ENCODE data around the gene ARMC7.
"Not testable (repeated sequence)": the region's sequence is repeated elsewhere in the genome, so short reads cannot be mapped to it uniquely, and the experiment has no call there.

Gene ARMC7

DNA sequence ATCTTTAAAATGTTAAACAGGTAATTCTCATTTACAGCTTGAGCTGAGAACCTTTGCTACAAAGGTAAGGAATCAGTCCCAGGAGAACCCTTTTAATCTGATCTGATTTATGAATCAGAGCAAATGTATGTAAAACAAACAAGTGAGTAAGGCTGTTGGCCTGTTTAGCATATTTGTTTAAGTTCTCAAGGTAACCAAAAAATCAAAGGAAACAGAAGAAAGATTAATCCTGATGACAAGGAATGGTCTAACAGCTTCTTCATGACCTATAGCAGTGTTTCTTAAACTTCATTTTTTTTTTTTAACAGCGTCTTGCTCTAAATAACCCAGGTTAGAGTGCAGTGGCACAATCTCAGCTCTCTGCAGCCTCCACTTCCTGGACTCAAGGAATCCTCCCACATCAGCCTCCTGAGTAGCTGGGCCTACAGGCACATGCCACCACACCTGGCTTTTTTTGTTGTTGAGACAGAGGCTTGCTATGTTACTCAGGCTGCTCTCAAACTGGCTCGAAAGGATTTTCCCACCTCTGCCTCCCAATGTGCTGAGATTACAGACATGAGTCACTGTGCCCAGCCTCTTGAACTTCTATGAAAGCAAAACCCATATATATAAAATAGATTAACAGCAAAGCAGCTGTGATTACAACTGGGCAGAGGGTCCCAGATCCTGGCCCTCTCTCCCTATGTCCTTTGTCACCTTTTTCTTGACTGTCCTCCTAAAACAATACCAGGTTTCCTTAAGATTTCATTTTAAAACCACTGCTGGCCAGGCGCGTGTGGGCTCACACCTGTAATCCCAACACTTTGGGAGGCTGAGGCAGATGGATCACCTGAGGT is 49.6 kb downstream of the ARMC7 start:
- TF ChIP-seq, protein P1, sequence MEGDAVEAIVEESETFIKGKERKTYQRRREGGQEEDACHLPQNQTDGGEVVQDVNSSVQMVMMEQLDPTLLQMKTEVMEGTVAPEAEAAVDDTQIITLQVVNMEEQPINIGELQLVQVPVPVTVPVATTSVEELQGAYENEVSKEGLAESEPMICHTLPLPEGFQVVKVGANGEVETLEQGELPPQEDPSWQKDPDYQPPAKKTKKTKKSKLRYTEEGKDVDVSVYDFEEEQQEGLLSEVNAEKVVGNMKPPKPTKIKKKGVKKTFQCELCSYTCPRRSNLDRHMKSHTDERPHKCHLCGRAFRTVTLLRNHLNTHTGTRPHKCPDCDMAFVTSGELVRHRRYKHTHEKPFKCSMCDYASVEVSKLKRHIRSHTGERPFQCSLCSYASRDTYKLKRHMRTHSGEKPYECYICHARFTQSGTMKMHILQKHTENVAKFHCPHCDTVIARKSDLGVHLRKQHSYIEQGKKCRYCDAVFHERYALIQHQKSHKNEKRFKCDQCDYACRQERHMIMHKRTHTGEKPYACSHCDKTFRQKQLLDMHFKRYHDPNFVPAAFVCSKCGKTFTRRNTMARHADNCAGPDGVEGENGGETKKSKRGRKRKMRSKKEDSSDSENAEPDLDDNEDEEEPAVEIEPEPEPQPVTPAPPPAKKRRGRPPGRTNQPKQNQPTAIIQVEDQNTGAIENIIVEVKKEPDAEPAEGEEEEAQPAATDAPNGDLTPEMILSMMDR (IDR thresholded peaks at IDR 0.05; ENCODE audit: low read length, missing control alignments), result no peak
- H3K4me3 ChIP-seq (replicated peaks; ENCODE audit: low read depth, low read length), result no peak overlapping the region
- DNase-seq (ENCODE audit: low read depth), result peak; percentile 44

DNA sequence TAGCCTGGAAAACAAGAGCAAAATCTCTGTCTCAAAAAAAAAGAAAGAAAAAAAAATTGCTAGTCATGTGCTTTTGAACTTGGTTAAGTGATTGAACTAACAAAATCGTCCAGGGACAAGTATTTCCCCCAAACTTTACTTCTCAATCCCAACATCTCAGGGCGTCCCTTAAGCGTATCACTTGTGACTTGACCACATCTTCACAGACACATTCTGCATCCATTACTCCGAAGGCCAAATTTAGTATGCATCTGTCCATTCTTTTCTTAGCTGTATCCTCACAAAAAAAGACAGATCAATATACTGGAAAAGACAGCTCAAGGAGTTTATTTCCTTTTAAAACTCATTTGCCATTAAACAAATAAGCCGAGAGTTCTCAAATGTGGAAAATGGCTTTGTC is 50.4 kb downstream of the ARMC7 start:
- H3K4me3 ChIP-seq (replicated peaks; ENCODE audit: low read depth, low read length), result no peak overlapping the region
- TF ChIP-seq, protein P1 (IDR thresholded peaks at IDR 0.05; ENCODE audit: low read length, missing control alignments), result no peak
- DNase-seq (ENCODE audit: low read depth), result no peak

DNA sequence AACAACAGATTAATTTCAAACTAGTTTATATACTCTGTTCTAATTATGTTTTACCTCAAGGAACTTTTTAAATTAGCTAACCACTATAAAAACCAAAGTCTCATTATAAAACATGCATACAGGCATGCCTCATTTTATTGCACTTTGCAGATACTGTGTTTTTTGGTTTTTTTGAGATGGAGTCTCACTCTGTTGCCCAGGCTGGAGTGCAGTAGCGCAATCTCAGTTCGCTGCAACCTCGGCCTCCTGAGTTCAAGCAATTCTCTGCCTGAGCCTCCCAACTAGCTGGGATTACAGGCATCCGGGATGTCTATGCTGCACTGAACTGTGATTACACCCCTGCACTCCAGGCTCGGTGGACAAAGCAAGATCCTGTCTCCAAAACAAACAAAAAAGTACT is 53.3 kb downstream of the ARMC7 start:
- H3K4me3 ChIP-seq (replicated peaks; ENCODE audit: low read depth, low read length), result no peak overlapping the region
- TF ChIP-seq, protein P1 (IDR thresholded peaks at IDR 0.05; ENCODE audit: low read length, missing control alignments), result no peak
- no peak for DNase-seq (ENCODE audit: low read depth)

DNA sequence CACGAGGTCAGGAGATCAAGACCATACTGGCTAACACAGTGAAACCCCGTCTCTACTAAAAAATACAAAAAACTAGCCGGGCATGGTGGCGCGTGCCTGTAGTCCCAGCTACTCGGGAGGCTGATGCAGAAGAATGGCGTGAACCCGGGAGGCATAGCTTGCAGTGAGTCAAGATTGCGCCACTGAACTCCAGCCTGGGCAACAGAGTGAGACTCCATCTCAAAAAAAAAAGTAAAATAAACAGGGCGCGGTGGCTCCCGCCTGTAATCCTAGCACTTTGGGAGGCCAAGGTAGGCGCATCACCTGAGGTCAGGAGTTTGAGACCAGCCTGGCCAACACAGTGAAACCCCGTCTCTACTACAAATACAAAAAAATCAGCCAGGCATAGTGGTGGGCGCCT is 54.8 kb downstream of the ARMC7 start:
- not testable (repeated sequence) for DNase-seq (ENCODE audit: low read depth); H3K4me3 ChIP-seq (replicated peaks; ENCODE audit: low read depth, low read length)

DNA sequence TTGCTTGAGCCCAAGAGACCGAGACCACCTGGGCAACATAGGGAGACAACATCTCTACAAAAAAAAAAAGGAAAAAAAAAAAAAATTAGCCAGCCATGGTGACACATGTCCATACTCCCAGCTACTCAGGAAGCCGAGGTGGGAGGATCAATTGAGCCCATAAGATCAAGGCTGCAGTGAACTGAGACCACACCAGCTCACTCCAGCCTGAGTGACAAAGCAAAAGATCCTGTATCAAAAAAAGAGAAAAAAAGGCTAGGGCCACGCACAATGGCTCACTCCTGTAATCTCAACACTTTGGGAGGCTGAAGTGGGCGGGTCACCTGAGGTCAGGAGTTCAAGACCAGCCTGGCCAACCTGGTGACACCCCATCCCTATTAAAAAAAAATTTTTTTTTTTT is 59.2 kb downstream of the ARMC7 start:
- no peak for DNase-seq (ENCODE audit: low read depth)
- TF ChIP-seq, protein P1 (IDR thresholded peaks at IDR 0.05; ENCODE audit: low read length, missing control alignments), result no peak
- H3K4me3 ChIP-seq (replicated peaks; ENCODE audit: low read depth, low read length), result no peak overlapping the region

DNA sequence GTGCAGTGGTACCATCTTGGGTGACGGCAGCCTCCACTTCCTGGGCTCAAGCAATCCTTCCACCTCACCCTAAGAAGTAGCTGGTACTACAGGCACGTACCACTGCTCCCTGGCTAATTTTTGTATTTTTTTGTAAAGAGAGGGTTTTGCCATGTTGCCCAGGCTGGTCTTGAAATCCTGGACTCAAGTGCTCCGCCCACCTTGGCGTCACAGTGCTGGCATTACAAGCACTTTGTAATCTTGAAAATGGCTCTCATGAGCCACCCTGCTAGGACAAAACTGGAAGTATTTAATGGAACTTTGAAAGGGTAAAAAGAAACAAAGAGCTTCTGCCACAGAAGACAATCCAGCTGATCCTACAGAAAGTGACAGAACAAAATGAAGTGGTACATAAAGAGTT is 63.8 kb downstream of the ARMC7 start:
- DNase-seq (ENCODE audit: low read depth), result no peak
- no peak overlapping the region for H3K4me3 ChIP-seq (replicated peaks; ENCODE audit: low read depth, low read length)
- TF ChIP-seq, protein P1 (IDR thresholded peaks at IDR 0.05; ENCODE audit: low read length, missing control alignments), result no peak

DNA sequence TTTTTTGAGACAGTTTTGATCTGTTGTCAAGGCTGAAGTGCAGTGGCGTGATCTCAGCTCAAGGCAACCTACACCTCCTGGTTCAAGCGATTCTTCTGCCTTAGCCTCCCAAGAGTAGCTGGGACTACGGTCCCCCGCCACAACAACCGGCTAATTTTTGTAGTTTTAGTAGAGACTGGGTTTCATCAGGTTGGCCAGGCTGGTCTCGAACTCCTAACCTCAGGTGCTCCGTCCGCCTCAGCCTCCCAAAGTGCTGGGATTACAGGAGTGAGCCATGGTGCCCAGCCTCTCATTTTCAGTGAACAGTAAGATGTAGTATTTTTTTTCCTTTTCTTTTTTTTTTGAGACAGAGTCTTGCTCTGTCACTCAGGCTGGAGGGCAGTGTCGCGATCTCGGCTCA is 65.2 kb downstream of the ARMC7 start:
- TF ChIP-seq, protein P1 (IDR thresholded peaks at IDR 0.05; ENCODE audit: low read length, missing control alignments), result no peak
- no peak overlapping the region for H3K4me3 ChIP-seq (replicated peaks; ENCODE audit: low read depth, low read length)
- no peak for DNase-seq (ENCODE audit: low read depth)

Measured in fibroblast of pulmonary artery (primary cell).